NCI-H1694 (cell line): ENCODE data around the gene TBC1D22A.

Experiments used
- DNase-seq: peaks from one replicate; lab custom pipeline; 2025; lab: John Stamatoyannopoulos, UW

Gene TBC1D22A

GRCh38 chr22:47032956-47033647, 270.7 kb downstream of the TBC1D22A start:
- no peak for DNase-seq

GRCh38 chr22:47033648-47034000, 271.2 kb downstream of the TBC1D22A start:
- no peak for DNase-seq

GRCh38 chr22:47034076-47034808, 271.8 kb downstream of the TBC1D22A start:
- no peak for DNase-seq

GRCh38 chr22:47034905-47035419, 272.5 kb downstream of the TBC1D22A start:
- peak; percentile 90 for DNase-seq

GRCh38 chr22:47035425-47035881, 273.0 kb downstream of the TBC1D22A start:
- peak; percentile 47 for DNase-seq

GRCh38 chr22:47036352-47036751, 273.9 kb downstream of the TBC1D22A start:
- DNase-seq: no peak

- DNase-seq: no peak
These were observed 274.6 kb downstream of the TBC1D22A start for GRCh38 chr22:47036936-47037485.

- no peak for DNase-seq
These were observed 275.9 kb downstream of the TBC1D22A start for GRCh38 chr22:47038206-47038835.

GRCh38 chr22:47039356-47039755, 276.9 kb downstream of the TBC1D22A start:
- DNase-seq: no peak

- no peak for DNase-seq
These were observed 278.2 kb downstream of the TBC1D22A start for GRCh38 chr22:47040486-47041270.

- no peak for DNase-seq
These were observed 279.0 kb downstream of the TBC1D22A start for GRCh38 chr22:47041271-47042115.

- DNase-seq: no peak
These were observed 279.8 kb downstream of the TBC1D22A start for GRCh38 chr22:47042116-47042825.

GRCh38 chr22:47042861-47043496, 280.5 kb downstream of the TBC1D22A start:
- no peak for DNase-seq

- peak; percentile 45 for DNase-seq
These were observed 281.6 kb downstream of the TBC1D22A start for GRCh38 chr22:47043835-47044721.

- DNase-seq: no peak
These were observed 282.5 kb downstream of the TBC1D22A start for GRCh38 chr22:47044722-47045535.

GRCh38 chr22:47045691-47046410, 283.4 kb downstream of the TBC1D22A start:
- no peak for DNase-seq
